Measurements from ENCODE around the gene TLR5. TPM values are rescaled to one million over a fixed set of nuclear protein-coding genes. Genes with fewer than 3 reads are reported as not detected.
"Not testable (repeated sequence)": the region's sequence is repeated elsewhere in the genome, so short reads cannot be mapped to it uniquely, and the experiment has no call there.

TLR5 gene
- total RNA-seq (2014; rRNA removed; shearing (Covaris generic)): 0.05 and 0.48 TPM in 2 replicates
- 2.0 and 4.9 TPM in 2 replicates for polyA plus RNA-seq (2015; cell fraction: cytosol; rRNA removed)
- polyA plus RNA-seq (2015; cell fraction: nucleus; rRNA removed): 0.56 and 1.0 TPM in 2 replicates

GRCh38 chr1:223142795-223143536 lies at the start of gene TLR5:
Gene TLR5 (minus strand): TSS chr1:223143248. CDS start chr1:223113031, 30,217 bp downstream.
- peak; percentile 65 for DNase-seq (ENCODE audit: low read depth, low spot score)

GRCh38 chr1:223189903-223190724 lies 47.1 kb upstream of the TLR5 start:
- in situ Hi-C loops (cut with HindIII; ENCODE audit: low pct_unique_long_range_greater_than_20kb, low sequenced_read_pairs): no loop called here
- no peak for DNase-seq (ENCODE audit: low read depth, low spot score)

More at GRCh38 chr1:223142795-223143536, at the start of gene TLR5:
- in situ Hi-C loops (cut with HindIII; ENCODE audit: low pct_unique_long_range_greater_than_20kb, low sequenced_read_pairs): no loop called here

GRCh38 chr1:223189525-223189902 lies 46.5 kb upstream of the TLR5 start:
- in situ Hi-C loops (cut with HindIII; ENCODE audit: low pct_unique_long_range_greater_than_20kb, low sequenced_read_pairs): no loop called here
- DNase-seq (ENCODE audit: low read depth, low spot score): no peak

GRCh38 chr1:223188618-223189356 lies 45.7 kb upstream of the TLR5 start:
- DNase-seq (ENCODE audit: low read depth, low spot score): no peak
- in situ Hi-C loops (cut with HindIII; ENCODE audit: low pct_unique_long_range_greater_than_20kb, low sequenced_read_pairs): no loop called here

- DNase-seq (ENCODE audit: low read depth, low spot score): no peak
- in situ Hi-C loops (cut with HindIII; ENCODE audit: low pct_unique_long_range_greater_than_20kb, low sequenced_read_pairs): no loop called here
These were observed 43.8 kb upstream of the TLR5 start for GRCh38 chr1:223186800-223187199.

- DNase-seq (ENCODE audit: low read depth, low spot score): no peak
- in situ Hi-C loops (cut with HindIII; ENCODE audit: low pct_unique_long_range_greater_than_20kb, low sequenced_read_pairs): no loop called here
These were observed 40.3 kb upstream of the TLR5 start for GRCh38 chr1:223183268-223183862.

GRCh38 chr1:223180731-223181321 lies 37.8 kb upstream of the TLR5 start:
- DNase-seq (ENCODE audit: low read depth, low spot score): no peak
- in situ Hi-C loops (cut with HindIII; ENCODE audit: low pct_unique_long_range_greater_than_20kb, low sequenced_read_pairs): no loop called here

- no peak for DNase-seq (ENCODE audit: low read depth, low spot score)
- in situ Hi-C loops (cut with HindIII; ENCODE audit: low pct_unique_long_range_greater_than_20kb, low sequenced_read_pairs): no loop called here
These were observed 36.7 kb upstream of the TLR5 start for GRCh38 chr1:223179786-223180185.

- no peak for DNase-seq (ENCODE audit: low read depth, low spot score)
- in situ Hi-C loops (cut with HindIII; ENCODE audit: low pct_unique_long_range_greater_than_20kb, low sequenced_read_pairs): no loop called here
These were observed 36.2 kb upstream of the TLR5 start for GRCh38 chr1:223179280-223179679.

- DNase-seq (ENCODE audit: low read depth, low spot score): no peak
- in situ Hi-C loops (cut with HindIII; ENCODE audit: low pct_unique_long_range_greater_than_20kb, low sequenced_read_pairs): no loop called here
These were observed 34.6 kb upstream of the TLR5 start for GRCh38 chr1:223177681-223178080.

- no peak for DNase-seq (ENCODE audit: low read depth, low spot score)
- in situ Hi-C loops (cut with HindIII; ENCODE audit: low pct_unique_long_range_greater_than_20kb, low sequenced_read_pairs): no loop called here
These were observed 33.4 kb upstream of the TLR5 start for GRCh38 chr1:223176437-223176836.

GRCh38 chr1:223175633-223176032 lies 32.6 kb upstream of the TLR5 start:
- in situ Hi-C loops (cut with HindIII; ENCODE audit: low pct_unique_long_range_greater_than_20kb, low sequenced_read_pairs): no loop called here

GRCh38 chr1:223175032-223175431 lies 32.0 kb upstream of the TLR5 start:
- DNase-seq (ENCODE audit: low read depth, low spot score): peak; percentile 47
- in situ Hi-C loops (cut with HindIII; ENCODE audit: low pct_unique_long_range_greater_than_20kb, low sequenced_read_pairs): no loop called here

More at GRCh38 chr1:223175633-223176032, 32.6 kb upstream of the TLR5 start:
- DNase-seq (ENCODE audit: low read depth, low spot score): no peak

GRCh38 chr1:223169458-223169857 lies 26.4 kb upstream of the TLR5 start:
- in situ Hi-C loops (cut with HindIII; ENCODE audit: low pct_unique_long_range_greater_than_20kb, low sequenced_read_pairs); DNase-seq (ENCODE audit: low read depth, low spot score): not testable (repeated sequence)

- in situ Hi-C loops (cut with HindIII; ENCODE audit: low pct_unique_long_range_greater_than_20kb, low sequenced_read_pairs): no loop called here
- no peak for DNase-seq (ENCODE audit: low read depth, low spot score)
These were observed 18.3 kb upstream of the TLR5 start for GRCh38 chr1:223161321-223161720.

GRCh38 chr1:223156343-223156742 lies 13.3 kb upstream of the TLR5 start:
- in situ Hi-C loops (cut with HindIII; ENCODE audit: low pct_unique_long_range_greater_than_20kb, low sequenced_read_pairs): no loop called here
- no peak for DNase-seq (ENCODE audit: low read depth, low spot score)

GRCh38 chr1:223155153-223155552 lies 12.1 kb upstream of the TLR5 start:
- in situ Hi-C loops (cut with HindIII; ENCODE audit: low pct_unique_long_range_greater_than_20kb, low sequenced_read_pairs): no loop called here
- no peak for DNase-seq (ENCODE audit: low read depth, low spot score)

Measured in SK-MEL-5 (cell line).